ENCODE data around the gene NBAS. TPM values are rescaled to one million over a fixed set of nuclear protein-coding genes. Genes with fewer than 3 reads are reported as not detected.

NBAS gene
- total and polyA plus RNA-seq, 3 experiments from 2014 or later: 22.0 to 34.1 (median 30.6) TPM

DNA sequence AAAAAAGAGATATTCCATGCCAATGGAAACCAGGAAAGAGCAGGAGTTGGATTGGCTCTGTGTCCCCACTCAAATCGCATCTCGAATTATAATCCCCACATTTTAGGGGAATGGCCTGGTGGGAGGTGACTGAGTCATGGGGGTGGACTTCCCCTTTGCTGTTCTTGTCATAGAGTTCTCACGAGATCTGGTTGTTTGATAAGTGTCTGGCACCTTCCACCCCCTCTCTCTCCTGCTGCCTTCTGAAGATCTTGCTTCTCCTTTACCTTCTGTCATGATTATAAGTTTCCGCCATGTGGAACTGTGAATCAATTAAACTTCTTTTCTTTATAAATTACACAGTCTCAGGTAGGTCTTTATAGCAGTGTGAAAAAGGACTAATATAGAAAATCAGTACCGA lies 355.6 kb downstream of the NBAS start:
- Histone ChIP-seq H3K4me1 (ENCODE audit: insufficient read depth, low read length) (no peaks in the 10 kb centered on the region), H3K27me3 (ENCODE audit: insufficient read depth, low read length, poor library complexity, severe bottlenecking) (no peaks in the 10 kb centered on the region), H3K36me3 (ENCODE audit: insufficient read depth, low read length) (no peaks in the 10 kb centered on the region), H3K27ac (ENCODE audit: low read depth, low read length) (no peak overlapping the region), H3K9me3 (ENCODE audit: low read length) (no peaks in the 10 kb centered on the region), H3K4me3 (ENCODE audit: low read length) (no peak overlapping the region)
- Mint-ChIP-seq H3K36me3 (peaks cover 40 to 59% (median 50%) of the 10 kb centered on the region in 3 donors), H3K4me1 (peaks cover 0 to 3% (median 0%) of the 10 kb centered on the region in 3 donors), H3K9me3 (peaks cover 0 to 8% (median 0%) of the 10 kb centered on the region in 5 donors), H3K27ac (no peak overlapping the region), H3K27me3 (no peaks in the 10 kb centered on the region), H3K4me3 (no peak overlapping the region)
- ChIA-PET CTCF (no interaction called here), POLR2A (no interaction called here)
- no peak for DNase-seq

DNA sequence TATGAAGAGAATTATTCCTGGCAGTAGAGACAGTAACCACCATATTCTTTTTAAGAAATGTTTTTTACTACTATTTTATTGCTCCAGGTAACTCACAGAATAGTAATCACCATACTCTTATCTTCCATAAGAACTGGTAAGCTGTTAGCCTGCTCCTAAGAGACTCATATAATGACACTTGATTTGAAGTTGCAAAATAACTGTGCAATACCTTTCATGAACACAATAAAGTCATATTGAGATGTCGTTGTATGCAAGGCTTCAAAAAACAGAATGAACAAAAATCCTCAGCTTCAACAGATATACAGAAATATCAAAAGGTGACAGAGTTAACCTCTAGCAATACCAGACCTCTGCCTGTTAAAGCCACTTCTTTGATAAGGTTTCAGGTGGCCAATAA lies 360.1 kb downstream of the NBAS start:
- H3K36me3 Mint-ChIP-seq: peaks cover 24 to 30% (median 27%) of the 10 kb centered on the region in 3 donors
- Histone ChIP-seq H3K27ac (ENCODE audit: low read depth, low read length) (no peak overlapping the region), H3K36me3 (ENCODE audit: insufficient read depth, low read length) (no peaks in the 10 kb centered on the region), H3K9me3 (ENCODE audit: low read length) (no peaks in the 10 kb centered on the region), H3K4me1 (ENCODE audit: insufficient read depth, low read length) (no peaks in the 10 kb centered on the region), H3K27me3 (ENCODE audit: insufficient read depth, low read length, poor library complexity, severe bottlenecking) (no peaks in the 10 kb centered on the region), H3K4me3 (ENCODE audit: low read length) (no peak overlapping the region)
- no peak overlapping the region for H3K27ac Mint-ChIP-seq
- no peak overlapping the region for H3K4me3 Mint-ChIP-seq
- no peaks in the 10 kb centered on the region for H3K4me1 Mint-ChIP-seq
- no peaks in the 10 kb centered on the region for H3K27me3 Mint-ChIP-seq
- ChIA-PET CTCF (no interaction called here), POLR2A (no interaction called here)
- no peak for DNase-seq
- H3K9me3 Mint-ChIP-seq: peaks cover 0 to 8% (median 0%) of the 10 kb centered on the region in 5 donors

DNA sequence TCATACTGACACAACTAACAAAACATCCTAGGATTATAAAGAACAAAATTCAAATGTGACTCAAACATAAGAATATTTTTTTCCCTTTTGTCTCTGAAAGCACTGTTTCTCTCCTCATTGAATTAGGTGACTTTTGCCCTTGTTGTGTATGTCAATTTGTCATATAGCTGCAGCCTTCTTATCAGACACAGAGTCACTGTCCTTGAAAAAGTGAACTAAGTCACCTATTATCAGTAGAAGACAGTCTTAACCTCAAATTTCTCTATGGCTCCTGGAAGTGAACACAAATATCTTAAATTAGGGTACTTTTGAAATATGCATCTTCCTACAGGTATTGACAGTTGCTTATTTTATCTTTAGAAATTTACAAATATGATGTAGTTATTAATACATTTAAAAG lies 360.6 kb downstream of the NBAS start:
- H3K9me3 ChIP-seq (ENCODE audit: low read length): no peaks in the 10 kb centered on the region
- Mint-ChIP-seq H3K27me3 (no peaks in the 10 kb centered on the region), H3K9me3 (peaks cover 0 to 8% (median 0%) of the 10 kb centered on the region in 5 donors), H3K27ac (no peak overlapping the region), H3K4me3 (no peak overlapping the region), H3K36me3 (peaks cover 20 to 25% (median 22%) of the 10 kb centered on the region in 3 donors), H3K4me1 (no peaks in the 10 kb centered on the region)
- DNase-seq: no peak
- ChIA-PET POLR2A (no interaction called here), CTCF (no interaction called here)
- H3K4me3 ChIP-seq (ENCODE audit: low read length): no peak overlapping the region
- H3K27me3 ChIP-seq (ENCODE audit: insufficient read depth, low read length, poor library complexity, severe bottlenecking): no peaks in the 10 kb centered on the region
- no peak overlapping the region for H3K27ac ChIP-seq (ENCODE audit: low read depth, low read length)
- no peaks in the 10 kb centered on the region for H3K4me1 ChIP-seq (ENCODE audit: insufficient read depth, low read length)
- no peaks in the 10 kb centered on the region for H3K36me3 ChIP-seq (ENCODE audit: insufficient read depth, low read length)

DNA sequence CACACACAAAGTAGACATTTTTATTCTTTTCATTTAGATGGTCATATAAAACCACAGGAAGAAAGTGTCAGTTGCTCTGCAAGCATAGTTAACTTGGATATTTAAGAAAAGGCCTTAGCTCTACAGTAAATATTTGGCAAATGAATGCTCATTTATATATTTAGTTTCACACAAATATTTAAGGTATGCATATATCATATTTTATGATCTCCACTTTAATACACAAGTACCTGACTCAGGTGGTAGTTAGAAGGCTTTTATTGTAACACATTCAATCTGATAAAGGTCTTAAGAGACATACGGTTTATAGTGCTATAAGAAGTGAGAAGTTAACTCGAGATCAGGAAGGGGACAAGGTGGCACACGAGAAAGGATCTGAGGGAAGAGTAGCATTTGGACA lies 363.1 kb downstream of the NBAS start:
- POLR2A ChIA-PET: no interaction called here
- no peaks in the 10 kb centered on the region for H3K27me3 ChIP-seq (ENCODE audit: insufficient read depth, low read length, poor library complexity, severe bottlenecking)
- H3K4me3 ChIP-seq (ENCODE audit: low read length): no peak overlapping the region
- no peaks in the 10 kb centered on the region for H3K9me3 ChIP-seq (ENCODE audit: low read length)
- Mint-ChIP-seq H3K9me3 (no peaks in the 10 kb centered on the region), H3K36me3 (peaks cover 0 to 11% (median 10%) of the 10 kb centered on the region in 3 donors), H3K4me1 (no peaks in the 10 kb centered on the region), H3K4me3 (no peak overlapping the region), H3K27ac (no peak overlapping the region), H3K27me3 (no peaks in the 10 kb centered on the region)
- H3K36me3 ChIP-seq (ENCODE audit: insufficient read depth, low read length): no peaks in the 10 kb centered on the region
- H3K4me1 ChIP-seq (ENCODE audit: insufficient read depth, low read length): no peaks in the 10 kb centered on the region
- DNase-seq: no peak
- H3K27ac ChIP-seq (ENCODE audit: low read depth, low read length): no peak overlapping the region
- CTCF ChIA-PET: no interaction called here

DNA sequence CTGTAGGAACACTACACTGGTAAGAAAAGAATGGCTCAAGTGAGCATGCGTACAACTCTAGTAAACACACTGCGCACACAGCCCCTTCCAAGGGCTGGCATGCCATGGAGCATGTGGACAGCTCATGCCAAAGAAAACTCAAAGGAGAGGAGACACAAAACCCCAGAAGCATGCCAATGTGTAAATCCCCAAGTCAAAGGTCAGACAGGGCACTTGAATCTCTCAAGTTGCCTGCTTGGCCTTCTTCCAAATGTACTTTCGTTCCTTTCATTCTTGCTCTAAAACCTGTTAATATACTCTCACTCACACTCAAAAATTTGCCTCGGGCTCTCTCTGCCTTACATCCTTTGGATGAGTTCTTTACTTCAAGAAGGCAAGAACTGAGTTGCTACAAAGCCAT lies 365.3 kb downstream of the NBAS start:
- CTCF ChIA-PET: no interaction called here
- H3K27me3 Mint-ChIP-seq: no peaks in the 10 kb centered on the region
- H3K9me3 Mint-ChIP-seq: no peaks in the 10 kb centered on the region
- Histone ChIP-seq H3K4me3 (ENCODE audit: low read length) (no peak overlapping the region), H3K9me3 (ENCODE audit: low read length) (no peaks in the 10 kb centered on the region), H3K4me1 (ENCODE audit: insufficient read depth, low read length) (no peaks in the 10 kb centered on the region), H3K27me3 (ENCODE audit: insufficient read depth, low read length, poor library complexity, severe bottlenecking) (no peaks in the 10 kb centered on the region), H3K36me3 (ENCODE audit: insufficient read depth, low read length) (no peaks in the 10 kb centered on the region), H3K27ac (ENCODE audit: low read depth, low read length) (no peak overlapping the region)
- no peak for DNase-seq
- no peak overlapping the region for H3K27ac Mint-ChIP-seq
- no peaks in the 10 kb centered on the region for H3K4me1 Mint-ChIP-seq
- peaks cover 0 to 13% (median 13%) of the 10 kb centered on the region in 3 donors for H3K36me3 Mint-ChIP-seq
- no peak overlapping the region for H3K4me3 Mint-ChIP-seq
- POLR2A ChIA-PET: no interaction called here

DNA sequence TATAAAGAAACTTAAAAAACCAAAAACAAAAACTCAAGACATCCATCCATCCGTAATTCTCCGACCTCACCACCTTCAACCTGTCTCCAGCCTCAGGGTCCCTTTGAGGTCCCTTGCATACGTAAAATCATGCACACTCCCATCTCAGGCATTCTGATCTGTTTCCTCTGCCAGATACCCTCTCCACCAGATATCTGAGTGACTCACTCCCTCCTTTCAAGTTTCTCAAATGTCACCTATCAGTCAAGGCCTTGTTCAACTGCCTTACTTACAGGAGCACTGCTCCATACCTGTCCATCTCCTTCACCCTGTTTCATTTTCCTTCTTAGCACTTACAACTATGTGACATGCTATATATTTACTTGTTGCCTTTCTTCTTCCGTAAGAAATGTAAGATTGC lies 369.3 kb downstream of the NBAS start:
- Mint-ChIP-seq H3K36me3 (peaks cover 0 to 37% (median 19%) of the 10 kb centered on the region in 3 donors), H3K27me3 (no peaks in the 10 kb centered on the region), H3K4me3 (no peak overlapping the region), H3K4me1 (no peaks in the 10 kb centered on the region), H3K27ac (no peak overlapping the region), H3K9me3 (no peaks in the 10 kb centered on the region)
- Histone ChIP-seq H3K27ac (ENCODE audit: low read depth, low read length) (no peak overlapping the region), H3K36me3 (ENCODE audit: insufficient read depth, low read length) (peaks cover 6% of the 10 kb centered on the region), H3K9me3 (ENCODE audit: low read length) (no peaks in the 10 kb centered on the region), H3K4me3 (ENCODE audit: low read length) (no peak overlapping the region), H3K4me1 (ENCODE audit: insufficient read depth, low read length) (no peaks in the 10 kb centered on the region), H3K27me3 (ENCODE audit: insufficient read depth, low read length, poor library complexity, severe bottlenecking) (no peaks in the 10 kb centered on the region)
- ChIA-PET POLR2A (no interaction called here), CTCF (no interaction called here)
- no peak for DNase-seq

DNA sequence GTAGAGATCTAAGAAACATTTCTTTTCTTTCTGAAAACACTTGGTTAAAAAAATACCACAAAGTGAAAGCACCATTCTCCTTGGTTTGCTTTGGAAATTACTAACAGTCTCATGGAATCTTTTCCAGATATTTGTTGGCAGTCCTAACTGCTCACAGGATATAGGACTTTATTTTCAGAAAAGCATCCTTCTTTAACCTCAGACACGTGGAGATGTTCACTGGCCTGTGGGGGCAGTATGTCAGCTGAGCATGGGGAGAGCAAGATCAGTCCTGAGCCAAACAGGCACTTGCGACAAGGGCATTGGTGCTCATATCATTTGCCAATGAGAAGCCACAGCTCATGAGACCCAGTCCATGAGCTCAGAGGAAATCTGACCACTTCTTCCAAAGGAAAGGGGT lies 371.9 kb downstream of the NBAS start:
- Mint-ChIP-seq H3K9me3 (no peaks in the 10 kb centered on the region), H3K4me1 (no peaks in the 10 kb centered on the region)

DNA sequence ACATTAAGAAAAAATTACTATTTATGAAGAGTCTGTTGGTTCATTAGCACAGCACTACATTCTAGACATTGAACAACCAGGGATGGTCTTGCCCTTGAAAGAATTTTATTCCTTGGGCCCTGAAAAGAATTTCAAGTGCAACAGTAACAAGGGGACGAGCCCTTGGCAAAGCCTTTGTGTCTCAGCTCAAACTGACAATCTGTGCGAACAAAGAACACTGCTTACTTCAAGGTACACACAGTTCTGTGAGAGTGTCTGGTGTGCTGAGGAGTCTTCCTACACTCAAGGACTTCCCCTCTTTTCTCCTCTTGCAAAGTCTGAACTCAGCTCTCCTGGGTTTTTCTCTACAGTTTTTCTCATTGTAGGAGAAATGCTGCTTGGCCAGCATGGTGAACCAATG lies 373.4 kb downstream of the NBAS start:
- no peaks in the 10 kb centered on the region for H3K9me3 Mint-ChIP-seq
- H3K4me3 Mint-ChIP-seq: no peak overlapping the region
- CTCF ChIA-PET: no interaction called here
- Histone ChIP-seq H3K9me3 (ENCODE audit: low read length) (no peaks in the 10 kb centered on the region), H3K27me3 (ENCODE audit: insufficient read depth, low read length, poor library complexity, severe bottlenecking) (no peaks in the 10 kb centered on the region), H3K27ac (ENCODE audit: low read depth, low read length) (no peak overlapping the region), H3K4me1 (ENCODE audit: insufficient read depth, low read length) (no peaks in the 10 kb centered on the region), H3K4me3 (ENCODE audit: low read length) (no peak overlapping the region), H3K36me3 (ENCODE audit: insufficient read depth, low read length) (peaks cover 9% of the 10 kb centered on the region)
- peaks cover 5 to 66% (median 26%) of the 10 kb centered on the region in 3 donors for H3K36me3 Mint-ChIP-seq
- no peaks in the 10 kb centered on the region for H3K4me1 Mint-ChIP-seq
- DNase-seq: no peak
- no peak overlapping the region for H3K27ac Mint-ChIP-seq
- H3K27me3 Mint-ChIP-seq: no peaks in the 10 kb centered on the region
- POLR2A ChIA-PET: no interaction called here

More for the DNA sequence above, 371.9 kb downstream of the NBAS start:
- DNase-seq: no peak
- no peaks in the 10 kb centered on the region for H3K27me3 Mint-ChIP-seq
- Histone ChIP-seq H3K4me3 (ENCODE audit: low read length) (no peak overlapping the region), H3K4me1 (ENCODE audit: insufficient read depth, low read length) (no peaks in the 10 kb centered on the region), H3K36me3 (ENCODE audit: insufficient read depth, low read length) (peaks cover 9% of the 10 kb centered on the region), H3K27ac (ENCODE audit: low read depth, low read length) (no peak overlapping the region), H3K9me3 (ENCODE audit: low read length) (no peaks in the 10 kb centered on the region), H3K27me3 (ENCODE audit: insufficient read depth, low read length, poor library complexity, severe bottlenecking) (no peaks in the 10 kb centered on the region)
- ChIA-PET CTCF (no interaction called here), POLR2A (no interaction called here)
- no peak overlapping the region for H3K4me3 Mint-ChIP-seq
- H3K27ac Mint-ChIP-seq: no peak overlapping the region
- H3K36me3 Mint-ChIP-seq: peaks cover 5 to 58% (median 25%) of the 10 kb centered on the region in 3 donors

DNA sequence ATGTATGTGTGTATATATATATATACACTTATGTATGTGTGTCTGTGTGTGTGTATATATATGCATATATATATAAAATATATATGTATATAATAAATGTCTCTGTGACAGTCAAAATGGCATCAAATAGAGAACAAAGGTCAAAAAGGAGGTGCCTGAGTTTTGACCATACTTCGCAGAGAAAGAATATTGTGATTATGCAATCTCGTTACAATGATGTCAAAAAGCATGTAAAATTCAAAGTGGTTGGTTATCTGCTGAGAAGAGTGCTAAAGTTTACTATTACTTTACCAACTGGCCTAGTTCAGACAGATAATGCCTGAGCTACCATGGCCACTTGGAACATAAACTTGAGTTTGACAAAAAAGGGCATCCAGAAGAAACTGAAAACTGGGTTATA lies 375.0 kb downstream of the NBAS start:
- Mint-ChIP-seq H3K36me3 (peaks cover 5 to 73% (median 25%) of the 10 kb centered on the region in 3 donors), H3K4me1 (peaks cover 0 to 2% (median under 1%) of the 10 kb centered on the region in 3 donors), H3K4me3 (no peak overlapping the region), H3K9me3 (no peaks in the 10 kb centered on the region), H3K27ac (no peak overlapping the region), H3K27me3 (no peaks in the 10 kb centered on the region)
- H3K4me1 ChIP-seq (ENCODE audit: insufficient read depth, low read length): no peaks in the 10 kb centered on the region
- ChIA-PET POLR2A (no interaction called here), CTCF (no interaction called here)
- DNase-seq: no peak
- no peaks in the 10 kb centered on the region for H3K9me3 ChIP-seq (ENCODE audit: low read length)
- no peak overlapping the region for H3K27ac ChIP-seq (ENCODE audit: low read depth, low read length)
- H3K4me3 ChIP-seq (ENCODE audit: low read length): no peak overlapping the region
- H3K27me3 ChIP-seq (ENCODE audit: insufficient read depth, low read length, poor library complexity, severe bottlenecking): no peaks in the 10 kb centered on the region
- H3K36me3 ChIP-seq (ENCODE audit: insufficient read depth, low read length): peaks cover 9% of the 10 kb centered on the region
